ENCODE measurements around the gene MKX. TPM values are rescaled to one million over a fixed set of nuclear protein-coding genes. Genes with fewer than 3 reads are reported as not detected.

The MKX gene
- total and polyA plus RNA-seq, 4 donors = 0.57 to 3.0 (median 2.0) TPM; not detected in 1

DNA sequence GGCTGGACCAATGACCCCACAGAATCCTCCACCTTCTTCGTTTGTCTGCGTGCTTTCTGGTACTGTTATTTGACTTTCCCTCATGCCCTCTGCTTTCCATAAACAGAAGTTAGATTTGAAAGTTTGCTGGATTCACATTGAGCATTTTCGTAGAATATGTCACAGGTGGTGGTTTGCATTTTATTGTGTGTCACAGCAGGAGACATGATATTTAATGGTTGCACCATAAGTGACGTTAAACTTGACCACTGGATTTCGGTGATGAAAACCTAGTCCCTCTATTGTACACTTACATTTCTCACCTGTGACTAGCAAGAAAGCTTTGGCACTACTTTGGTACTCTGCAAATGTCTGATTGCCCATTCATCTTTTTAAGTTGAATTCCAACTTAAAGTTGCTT, 15.2 kb upstream of the MKX start (continued):
- TF ChIP-seq, protein P1, sequence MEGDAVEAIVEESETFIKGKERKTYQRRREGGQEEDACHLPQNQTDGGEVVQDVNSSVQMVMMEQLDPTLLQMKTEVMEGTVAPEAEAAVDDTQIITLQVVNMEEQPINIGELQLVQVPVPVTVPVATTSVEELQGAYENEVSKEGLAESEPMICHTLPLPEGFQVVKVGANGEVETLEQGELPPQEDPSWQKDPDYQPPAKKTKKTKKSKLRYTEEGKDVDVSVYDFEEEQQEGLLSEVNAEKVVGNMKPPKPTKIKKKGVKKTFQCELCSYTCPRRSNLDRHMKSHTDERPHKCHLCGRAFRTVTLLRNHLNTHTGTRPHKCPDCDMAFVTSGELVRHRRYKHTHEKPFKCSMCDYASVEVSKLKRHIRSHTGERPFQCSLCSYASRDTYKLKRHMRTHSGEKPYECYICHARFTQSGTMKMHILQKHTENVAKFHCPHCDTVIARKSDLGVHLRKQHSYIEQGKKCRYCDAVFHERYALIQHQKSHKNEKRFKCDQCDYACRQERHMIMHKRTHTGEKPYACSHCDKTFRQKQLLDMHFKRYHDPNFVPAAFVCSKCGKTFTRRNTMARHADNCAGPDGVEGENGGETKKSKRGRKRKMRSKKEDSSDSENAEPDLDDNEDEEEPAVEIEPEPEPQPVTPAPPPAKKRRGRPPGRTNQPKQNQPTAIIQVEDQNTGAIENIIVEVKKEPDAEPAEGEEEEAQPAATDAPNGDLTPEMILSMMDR (IDR thresholded peaks at IDR 0.05; ENCODE audit: low read depth, low read length, missing input control) = no peak
- TF ChIP-seq EGR1 (IDR thresholded peaks at IDR 0.05; ENCODE audit: low read depth in 2 of 2) (no peak), RAD21 (IDR thresholded peaks at IDR 0.05) (no peak), JUND (IDR thresholded peaks at IDR 0.05) (no peak), FOXA2 (IDR thresholded peaks at IDR 0.05) (no peak), FOXA1 (IDR thresholded peaks at IDR 0.05) (no peak), HNF4A (conservative IDR thresholded peaks at IDR 0.05) (no peak)

DNA sequence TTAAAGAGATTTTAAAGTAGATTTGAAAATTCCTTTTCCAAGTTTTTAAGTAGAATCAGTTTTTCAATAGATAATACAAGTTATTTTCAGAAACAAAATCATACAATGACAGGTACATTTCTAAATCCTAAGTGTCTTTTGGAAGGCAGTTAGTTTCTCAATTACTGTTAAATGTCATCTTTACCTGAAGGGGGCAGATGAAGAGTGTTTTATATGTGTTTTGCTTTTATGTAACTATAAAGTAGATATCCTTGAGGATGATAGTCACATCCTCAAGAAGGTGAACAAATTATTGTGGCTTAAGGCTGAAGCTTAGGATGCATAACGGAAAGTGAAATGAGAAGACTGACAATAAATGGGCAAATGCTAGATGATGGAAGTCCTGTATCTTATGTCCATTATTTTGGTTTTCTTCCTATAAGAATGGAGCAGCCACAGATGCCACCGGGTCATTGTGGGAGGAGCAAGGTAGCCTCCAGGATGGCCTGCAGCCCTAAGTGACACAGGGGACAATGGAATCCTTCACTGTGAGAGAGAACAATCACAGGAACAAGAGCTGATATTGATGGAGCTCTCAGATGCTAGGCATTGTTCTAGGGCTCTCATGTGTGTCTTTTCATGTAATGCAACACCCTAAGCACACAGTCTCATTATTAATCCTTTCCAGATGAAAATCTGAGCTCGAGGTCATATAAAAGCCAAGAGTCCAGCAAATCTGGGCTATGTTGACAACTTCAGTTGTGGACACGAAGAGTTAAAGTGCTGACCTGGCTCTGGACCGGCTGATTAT, 14.1 kb upstream of the MKX start:
- Histone ChIP-seq H3K27me3 (ENCODE audit: control insufficient read depth in 4 of 4, insufficient read depth in 4 of 4, low read length in 3 of 4) (no peaks in the 10 kb centered on the region), H3K4me1 (ENCODE audit: control insufficient read depth in 4 of 4, insufficient read depth in 4 of 4, low read length in 3 of 4) (no peaks in the 10 kb centered on the region), H3K36me3 (ENCODE audit: control insufficient read depth in 4 of 4, insufficient read depth in 3 of 4, low read depth in 1 of 4, low read length in 3 of 4) (no peaks in the 10 kb centered on the region), H3K9ac (ENCODE audit: low read depth in 1 of 2, low read length in 2 of 2) (no peak overlapping the region), H3K4me3 (ENCODE audit: low read depth in 1 of 3, low read length in 3 of 3) (no peak overlapping the region), H3K9me3 (ENCODE audit: control insufficient read depth in 4 of 4, low read length in 3 of 4) (no peaks in the 10 kb centered on the region), H3K27ac (ENCODE audit: low read depth in 1 of 2, low read length in 2 of 2) (no peak overlapping the region)
- TF ChIP-seq YY1 (IDR thresholded peaks at IDR 0.05) (no peak), RAD21 (IDR thresholded peaks at IDR 0.05) (peak in 1 of 2 donors; percentile 45)
- 49% methylated on average over 5 of the region's 5 CpGs for WGBS
- DNase-seq (ENCODE audit: low spot score) = no peak

DNA sequence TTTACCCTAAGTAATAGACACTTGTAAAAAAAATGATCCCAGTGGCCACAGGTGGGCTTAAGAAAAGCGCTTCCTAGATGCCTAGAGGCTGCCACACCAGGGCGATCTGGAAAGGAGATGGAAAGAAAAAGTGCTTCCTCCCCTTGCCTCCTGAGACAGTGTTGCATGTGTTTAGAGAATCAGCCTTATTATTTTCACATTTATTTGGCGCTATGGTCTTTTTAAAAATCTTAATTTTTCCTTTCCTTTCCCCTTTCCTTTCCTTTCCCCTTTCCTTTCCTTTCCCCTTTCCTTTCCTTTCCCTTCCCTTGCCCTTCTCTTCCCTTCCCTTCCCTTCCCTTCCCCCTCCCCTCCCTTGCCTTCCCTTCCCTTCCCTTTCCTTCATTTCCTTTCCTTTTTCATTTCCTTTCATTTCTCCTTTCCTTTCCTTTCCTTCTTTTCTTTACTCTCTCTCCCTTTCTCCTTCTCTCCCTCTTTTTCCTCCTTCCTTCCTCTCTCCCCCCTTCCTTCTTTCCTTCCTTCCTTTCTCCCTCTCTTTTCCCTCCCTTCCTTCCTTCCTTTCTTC, 7.1 kb upstream of the MKX start:
- no peaks in the 10 kb centered on the region for H3K9me3 ChIP-seq (ENCODE audit: control insufficient read depth in 4 of 4, low read length in 3 of 4)
- WGBS = 84% methylated on average over 3 of the region's 3 CpGs
- no peaks in the 10 kb centered on the region for H3K4me1 ChIP-seq (ENCODE audit: control insufficient read depth in 4 of 4, insufficient read depth in 4 of 4, low read length in 3 of 4)
- no peak overlapping the region for H3K27ac ChIP-seq (ENCODE audit: low read depth in 1 of 2, low read length in 2 of 2)
- DNase-seq (ENCODE audit: low spot score) = no peak
- H3K9ac ChIP-seq (ENCODE audit: low read depth in 1 of 2, low read length in 2 of 2) = no peak overlapping the region
- H3K4me3 ChIP-seq (ENCODE audit: low read depth in 1 of 3, low read length in 3 of 3) = no peak overlapping the region
- TF ChIP-seq YY1 (IDR thresholded peaks at IDR 0.05) (no peak), EGR1 (IDR thresholded peaks at IDR 0.05; ENCODE audit: low read depth in 2 of 2) (no peak), RAD21 (IDR thresholded peaks at IDR 0.05) (no peak), NR2F2 (IDR thresholded peaks at IDR 0.05) (no peak), JUND (IDR thresholded peaks at IDR 0.05) (no peak)
- TF ChIP-seq, protein P2, sequence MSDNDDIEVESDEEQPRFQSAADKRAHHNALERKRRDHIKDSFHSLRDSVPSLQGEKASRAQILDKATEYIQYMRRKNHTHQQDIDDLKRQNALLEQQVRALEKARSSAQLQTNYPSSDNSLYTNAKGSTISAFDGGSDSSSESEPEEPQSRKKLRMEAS (IDR thresholded peaks at IDR 0.05) = no peak
- TF ChIP-seq, protein P3, sequence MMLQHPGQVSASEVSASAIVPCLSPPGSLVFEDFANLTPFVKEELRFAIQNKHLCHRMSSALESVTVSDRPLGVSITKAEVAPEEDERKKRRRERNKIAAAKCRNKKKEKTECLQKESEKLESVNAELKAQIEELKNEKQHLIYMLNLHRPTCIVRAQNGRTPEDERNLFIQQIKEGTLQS (IDR thresholded peaks at IDR 0.05) = no peak
- H3K36me3 ChIP-seq (ENCODE audit: control insufficient read depth in 4 of 4, insufficient read depth in 3 of 4, low read depth in 1 of 4, low read length in 3 of 4) = no peaks in the 10 kb centered on the region
- H3K27me3 ChIP-seq (ENCODE audit: control insufficient read depth in 4 of 4, insufficient read depth in 4 of 4, low read length in 3 of 4) = peaks cover 0 to 9% (median 2%) of the 10 kb centered on the region in 4 donors

DNA sequence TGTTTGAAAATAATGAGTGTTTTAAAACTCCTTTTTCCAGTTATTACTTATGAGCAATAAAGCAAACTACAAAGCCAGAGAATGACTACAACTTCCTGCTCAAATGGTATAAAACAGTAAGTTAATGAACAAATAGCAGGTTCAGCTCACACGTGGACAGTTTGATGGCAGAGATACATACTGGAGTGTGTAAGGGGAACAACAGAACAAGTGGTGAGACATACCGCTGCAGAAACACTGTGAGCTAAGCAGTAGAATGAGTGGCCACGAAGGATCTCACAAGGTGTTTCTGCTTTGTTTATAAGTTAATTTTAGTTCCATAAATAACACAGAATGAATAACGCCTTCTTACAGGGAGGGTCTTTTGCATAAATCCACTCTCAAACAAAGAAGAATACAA, 3.0 kb upstream of the MKX start:
- H3K27me3 ChIP-seq (ENCODE audit: control insufficient read depth in 4 of 4, insufficient read depth in 4 of 4, low read length in 3 of 4) = peaks cover 2 to 20% (median 7%) of the 10 kb centered on the region in 4 donors
- H3K4me1 ChIP-seq (ENCODE audit: control insufficient read depth in 4 of 4, insufficient read depth in 4 of 4, low read length in 3 of 4) = peaks cover 16 to 31% (median 28%) of the 10 kb centered on the region in 4 donors
- 47% methylated on average over 4 of the region's 4 CpGs for WGBS

More for the DNA sequence above, 3.0 kb upstream of the MKX start:
- Histone ChIP-seq H3K9ac (ENCODE audit: low read depth in 1 of 2, low read length in 2 of 2) (no peak overlapping the region), H3K36me3 (ENCODE audit: control insufficient read depth in 4 of 4, insufficient read depth in 3 of 4, low read depth in 1 of 4, low read length in 3 of 4) (no peaks in the 10 kb centered on the region), H3K9me3 (ENCODE audit: control insufficient read depth in 4 of 4, low read length in 3 of 4) (no peaks in the 10 kb centered on the region), H3K4me3 (ENCODE audit: low read depth in 1 of 3, low read length in 3 of 3) (no peak overlapping the region), H3K27ac (ENCODE audit: low read depth in 1 of 2, low read length in 2 of 2) (no peak overlapping the region)
- DNase-seq (ENCODE audit: low spot score) = no peak
- TF ChIP-seq FOXA1 (IDR thresholded peaks at IDR 0.05) (no peak), RXRA (IDR thresholded peaks at IDR 0.05) (no peak)
- TF ChIP-seq, protein P4, sequence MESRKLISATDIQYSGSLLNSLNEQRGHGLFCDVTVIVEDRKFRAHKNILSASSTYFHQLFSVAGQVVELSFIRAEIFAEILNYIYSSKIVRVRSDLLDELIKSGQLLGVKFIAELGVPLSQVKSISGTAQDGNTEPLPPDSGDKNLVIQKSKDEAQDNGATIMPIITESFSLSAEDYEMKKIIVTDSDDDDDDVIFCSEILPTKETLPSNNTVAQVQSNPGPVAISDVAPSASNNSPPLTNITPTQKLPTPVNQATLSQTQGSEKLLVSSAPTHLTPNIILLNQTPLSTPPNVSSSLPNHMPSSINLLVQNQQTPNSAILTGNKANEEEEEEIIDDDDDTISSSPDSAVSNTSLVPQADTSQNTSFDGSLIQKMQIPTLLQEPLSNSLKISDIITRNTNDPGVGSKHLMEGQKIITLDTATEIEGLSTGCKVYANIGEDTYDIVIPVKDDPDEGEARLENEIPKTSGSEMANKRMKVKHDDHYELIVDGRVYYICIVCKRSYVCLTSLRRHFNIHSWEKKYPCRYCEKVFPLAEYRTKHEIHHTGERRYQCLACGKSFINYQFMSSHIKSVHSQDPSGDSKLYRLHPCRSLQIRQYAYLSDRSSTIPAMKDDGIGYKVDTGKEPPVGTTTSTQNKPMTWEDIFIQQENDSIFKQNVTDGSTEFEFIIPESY (IDR thresholded peaks at IDR 0.05) = no peak

Data from liver (tissue), 9 donors.